Activated gamma-delta T cell treated with anti-CD3 and anti-CD28 coated beads, Interleukin-2, amount 50 U/mL, for 16 hours (primary cell): Measurements from ENCODE around the gene GALE.

Experiments
- DNase-seq: peaks from one replicate; pipeline ENCODE4 v3.0.0-alpha.2; 2020; ENCODE audit warnings: low read depth

The GALE gene

DNA sequence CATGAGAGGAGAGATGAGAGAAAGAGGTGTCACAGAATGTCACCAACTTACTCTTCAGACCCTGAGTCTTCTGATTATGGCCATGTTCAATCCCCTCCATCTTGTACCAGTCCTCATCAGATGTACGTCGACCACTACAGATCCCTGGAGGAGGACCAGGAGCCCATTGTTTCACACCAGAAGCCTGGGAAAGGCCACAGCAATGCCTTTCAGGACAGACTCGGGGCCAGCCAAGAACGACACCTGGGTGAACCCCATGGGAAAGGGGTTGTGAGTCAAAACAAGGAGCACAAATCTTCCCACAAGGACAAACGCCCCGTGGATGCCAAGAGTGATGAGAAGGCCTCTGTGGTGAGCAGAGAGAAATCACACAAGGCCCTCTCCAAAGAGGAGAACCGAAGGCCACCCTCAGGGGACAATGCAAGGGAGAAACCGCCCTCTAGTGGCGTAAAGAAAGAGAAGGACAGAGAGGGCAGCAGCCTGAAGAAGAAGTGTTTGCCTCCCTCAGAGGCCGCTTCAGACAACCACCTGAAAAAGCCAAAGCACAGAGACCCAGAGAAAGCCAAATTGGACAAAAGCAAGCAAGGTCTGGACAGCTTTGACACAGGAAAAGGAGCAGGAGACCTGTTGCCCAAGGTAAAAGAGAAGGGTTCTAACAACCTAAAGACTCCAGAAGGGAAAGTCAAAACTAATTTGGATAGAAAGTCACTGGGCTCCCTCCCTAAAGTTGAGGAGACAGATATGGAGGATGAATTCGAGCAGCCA, 49.3 kb downstream of the GALE start:
- no peak for DNase-seq

DNA sequence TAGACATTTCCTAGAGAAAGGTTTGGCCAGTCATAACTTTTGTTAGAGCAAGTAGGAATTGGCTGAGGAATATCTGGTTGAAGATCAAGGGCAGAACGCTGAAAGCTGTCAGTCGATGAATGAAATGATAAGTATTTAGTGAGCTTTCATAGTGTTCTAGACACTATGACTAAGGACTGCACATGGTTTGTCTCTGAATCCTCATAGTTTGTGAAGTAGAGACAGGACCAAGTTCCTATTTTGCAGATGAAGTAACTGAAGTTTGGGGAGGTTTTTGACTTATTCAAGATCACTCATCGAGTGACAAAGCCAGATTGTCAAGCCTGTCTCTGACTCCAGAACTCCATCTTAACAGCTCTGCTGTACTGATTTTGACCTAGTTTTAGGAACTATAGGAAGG, 52.5 kb downstream of the GALE start:
- no peak for DNase-seq
